Stimulated activated CD8-positive, alpha-beta memory T cell treated with anti-CD3 and anti-CD28 coated beads, Interleukin-7, amount 100 ng/mL, for 24 hours (primary cell): ENCODE measurements around the gene CCDC188.

ENCODE experiments used
- DNase-seq: peaks from one replicate; pipeline ENCODE4 v3.0.0-alpha.2; 2020; ENCODE audit warnings: low read depth

Gene CCDC188

DNA sequence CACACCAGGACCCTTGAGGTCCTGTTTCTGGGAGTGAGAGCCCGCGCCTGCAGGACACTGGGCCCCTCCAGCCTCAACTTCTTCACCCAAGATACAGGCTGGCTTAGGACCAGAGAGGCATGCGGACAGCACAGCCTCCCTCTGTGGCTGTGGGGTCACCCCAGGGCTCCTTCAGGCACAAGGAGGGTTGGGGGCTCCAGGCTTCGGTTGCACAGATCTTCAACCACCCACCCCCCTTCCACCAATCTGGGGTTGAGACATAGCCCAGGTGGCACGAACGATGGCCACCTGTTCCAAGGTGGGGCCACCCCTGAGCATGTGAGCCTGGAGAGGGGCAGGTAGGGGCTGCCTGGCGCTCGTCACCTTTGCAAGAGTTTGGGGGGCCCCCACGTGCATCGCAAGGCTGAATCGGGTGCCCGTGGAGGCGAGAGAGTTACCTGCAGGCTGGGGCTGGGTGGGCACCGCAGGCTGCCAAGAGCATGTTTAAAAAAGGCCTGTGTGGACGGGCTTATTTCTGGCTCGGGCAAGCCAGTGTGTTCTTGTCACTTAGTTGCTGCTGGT is 18.1 kb downstream of the CCDC188 start:
- DNase-seq = no peak

DNA sequence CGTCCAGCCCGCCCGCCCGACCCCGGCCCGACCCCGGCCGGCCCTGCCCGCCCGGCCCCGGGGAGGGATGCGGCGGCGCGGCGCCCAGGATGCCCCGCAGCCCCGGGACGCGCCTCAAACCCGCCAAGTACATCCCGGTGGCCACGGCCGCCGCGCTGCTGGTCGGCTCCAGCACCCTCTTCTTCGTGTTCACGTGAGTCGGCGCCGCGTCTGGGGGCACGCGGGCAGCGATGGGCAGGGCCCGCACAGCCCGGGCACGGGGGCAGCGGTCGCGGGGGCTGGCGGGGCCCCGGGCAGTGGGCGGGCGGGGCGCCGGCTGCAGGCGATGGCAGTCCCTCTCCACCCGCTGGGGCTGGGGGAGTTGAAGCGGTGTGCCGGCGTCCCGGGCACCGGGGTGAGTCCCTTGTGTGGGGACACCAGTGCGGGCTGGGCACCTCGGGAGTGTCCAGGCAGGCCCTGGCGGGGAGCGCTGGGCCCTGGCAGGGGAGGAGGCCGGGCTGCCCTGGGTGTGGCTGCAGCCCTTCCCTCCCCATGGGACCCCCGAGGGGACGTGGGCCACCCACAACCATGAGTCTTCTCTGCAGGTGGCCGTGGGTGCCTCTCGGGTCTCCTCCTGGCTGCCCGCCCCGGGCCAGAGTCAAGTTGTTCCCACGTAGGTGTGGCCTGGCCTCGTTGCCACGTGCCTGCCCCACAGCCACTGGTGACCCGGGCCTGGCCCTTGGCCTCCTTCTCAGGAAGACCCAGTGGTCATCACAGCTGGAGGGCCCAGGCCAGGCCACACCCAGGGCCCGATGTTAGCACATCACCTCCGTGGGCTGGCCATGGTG is 18.8 kb downstream of the CCDC188 start:
- no peak for DNase-seq

DNA sequence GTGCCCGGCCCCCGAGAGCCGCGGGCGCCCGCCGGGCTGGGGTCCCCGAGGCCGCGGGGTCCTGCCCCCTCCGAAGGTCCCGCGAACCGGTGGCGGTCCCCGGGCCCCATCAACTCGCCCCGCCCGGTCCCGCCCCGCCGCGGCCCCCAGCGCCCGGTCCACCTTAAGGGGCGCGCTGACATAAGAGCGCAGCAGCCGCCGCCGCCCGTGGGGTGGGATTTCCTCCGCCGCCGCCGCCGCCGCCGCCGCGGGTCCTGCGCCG is 19.3 kb downstream of the CCDC188 start, which contains the start of gene ZDHHC8:
TSS of gene ZDHHC8 (plus strand) at position 208 of the 262 bp plus-strand sequence. CDS start 144 bp downstream, outside the sequence.
- no peak for DNase-seq

DNA sequence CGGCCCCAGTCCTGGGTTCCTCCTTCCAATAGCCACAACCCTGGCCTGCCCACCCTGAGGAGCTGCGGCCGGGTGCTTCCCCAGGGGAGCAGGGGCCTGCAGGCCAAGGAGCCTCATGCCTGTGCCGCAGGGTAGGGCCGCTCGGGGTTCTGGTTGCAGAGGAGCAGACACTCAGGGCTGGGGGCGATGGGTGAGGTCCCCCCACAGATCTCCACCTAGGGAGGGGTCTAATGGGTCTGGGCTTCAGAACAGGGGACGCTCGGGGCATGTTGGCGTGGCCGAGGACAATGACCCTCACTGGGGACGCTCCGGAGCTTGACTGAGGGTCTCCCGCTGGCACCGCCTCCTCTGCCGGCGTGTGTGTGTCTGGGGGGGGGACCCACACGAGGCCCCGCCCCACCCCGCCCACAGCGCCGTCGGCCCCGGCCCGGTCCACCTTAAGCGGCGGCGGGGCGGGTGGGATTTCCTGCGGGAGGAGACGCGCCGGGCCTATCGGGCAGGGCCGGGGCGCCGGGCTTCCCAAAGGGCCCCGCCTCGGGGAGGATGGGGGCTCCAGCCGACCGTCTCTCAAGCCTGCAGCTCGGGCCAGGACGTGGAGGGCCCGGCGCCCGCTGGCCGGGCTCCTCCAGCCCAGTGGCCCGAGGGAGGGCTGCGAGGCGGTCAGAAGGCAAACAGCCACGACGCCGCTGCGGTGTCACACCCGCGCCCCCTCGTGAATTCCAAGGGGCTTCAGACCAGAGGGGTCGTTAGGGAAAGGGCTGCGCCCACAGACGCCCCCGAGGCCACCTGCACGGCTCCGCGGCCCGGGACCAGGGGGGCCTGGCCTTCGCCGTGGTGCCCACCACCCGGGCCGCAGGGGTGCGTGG is 19.9 kb downstream of the CCDC188 start:
- DNase-seq = peak; percentile 60

DNA sequence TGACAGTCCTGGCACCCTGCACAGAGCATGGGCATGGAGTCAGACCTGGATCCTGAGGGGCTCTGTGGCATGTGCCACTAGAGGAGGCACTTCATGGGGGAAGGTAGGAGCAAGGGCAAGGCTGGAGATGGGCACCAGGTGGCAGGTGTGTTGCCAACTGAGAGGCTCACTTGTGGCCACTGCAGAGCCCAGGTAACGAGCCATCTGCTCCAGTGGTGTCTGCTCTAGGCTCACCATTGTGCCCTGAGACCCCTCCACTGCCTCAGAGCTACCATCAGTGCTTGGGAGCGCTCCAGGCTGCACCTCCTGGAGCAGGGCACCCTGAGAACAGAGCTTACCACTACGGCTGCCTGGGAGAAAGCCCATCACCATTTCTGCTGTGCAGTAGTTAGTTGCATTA is 20.5 kb downstream of the CCDC188 start:
- no peak for DNase-seq

DNA sequence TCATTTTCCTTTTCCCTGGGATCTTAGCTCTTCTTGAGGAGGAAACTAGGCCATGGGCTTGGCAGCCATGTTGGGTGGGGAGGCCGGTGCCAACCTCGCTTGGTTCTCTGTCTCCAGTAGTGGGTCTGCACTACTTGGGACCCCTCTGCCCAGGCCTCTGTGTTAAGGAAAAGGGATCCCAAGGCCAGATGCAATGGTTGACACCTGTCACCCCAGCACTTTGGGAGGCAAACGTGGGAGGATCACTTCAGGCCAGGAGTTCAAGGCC is 21.2 kb downstream of the CCDC188 start:
- DNase-seq = no peak

DNA sequence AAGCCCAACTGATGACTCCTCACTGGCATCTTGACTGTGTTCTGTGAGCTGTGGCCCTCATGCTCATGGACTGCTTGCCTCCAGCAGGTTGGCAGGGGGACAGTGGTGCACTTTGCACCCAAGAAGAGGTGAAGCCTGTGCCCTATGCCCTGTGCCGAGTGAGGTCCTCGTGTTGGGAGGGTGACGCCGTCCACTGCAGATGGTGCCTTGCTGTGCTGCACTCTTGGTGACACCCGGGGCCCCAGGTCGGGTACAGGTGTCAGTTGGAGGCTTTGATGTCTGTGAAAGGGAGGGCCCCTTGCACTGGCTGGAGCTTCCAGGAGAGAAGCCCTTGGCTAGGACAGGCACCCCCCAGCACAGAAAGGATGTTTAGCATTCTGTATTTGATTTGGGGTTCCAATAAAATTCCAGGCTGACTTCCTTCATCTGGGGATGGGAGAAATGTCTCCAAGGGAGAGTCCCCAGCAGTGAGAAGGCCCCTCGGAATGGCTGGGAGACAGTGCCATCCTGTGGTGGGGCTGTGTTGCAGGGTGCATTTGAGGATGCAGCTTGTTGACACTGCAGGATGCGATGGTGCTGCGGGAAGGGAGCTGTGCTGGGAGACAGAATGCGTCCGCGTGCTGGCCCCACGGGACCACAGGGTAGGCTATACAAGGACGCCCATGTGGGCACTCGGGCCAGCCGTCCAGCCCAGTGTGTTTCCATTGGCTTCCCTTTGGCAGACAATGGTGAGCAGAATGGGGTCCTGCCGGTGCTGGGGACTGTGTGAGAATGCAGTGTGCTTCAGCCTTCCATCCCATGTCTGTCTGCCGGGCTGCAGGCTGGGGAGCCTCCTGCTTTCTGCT is 21.7 kb downstream of the CCDC188 start:
- DNase-seq = no peak

DNA sequence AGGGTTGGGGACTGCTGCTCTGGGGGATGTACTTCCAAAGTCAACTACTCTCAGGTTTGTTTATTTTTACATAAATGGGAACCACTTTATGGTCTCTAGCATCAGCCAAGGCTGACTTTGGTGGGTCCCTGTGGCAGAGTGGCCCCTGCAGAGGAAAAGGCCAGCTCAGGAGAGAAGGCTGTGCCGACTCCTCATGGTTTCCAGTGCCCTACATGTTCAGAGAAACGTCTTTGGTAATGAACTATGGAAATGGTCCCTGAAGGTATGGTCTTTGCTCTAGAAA is 22.3 kb downstream of the CCDC188 start:
- DNase-seq = no peak

DNA sequence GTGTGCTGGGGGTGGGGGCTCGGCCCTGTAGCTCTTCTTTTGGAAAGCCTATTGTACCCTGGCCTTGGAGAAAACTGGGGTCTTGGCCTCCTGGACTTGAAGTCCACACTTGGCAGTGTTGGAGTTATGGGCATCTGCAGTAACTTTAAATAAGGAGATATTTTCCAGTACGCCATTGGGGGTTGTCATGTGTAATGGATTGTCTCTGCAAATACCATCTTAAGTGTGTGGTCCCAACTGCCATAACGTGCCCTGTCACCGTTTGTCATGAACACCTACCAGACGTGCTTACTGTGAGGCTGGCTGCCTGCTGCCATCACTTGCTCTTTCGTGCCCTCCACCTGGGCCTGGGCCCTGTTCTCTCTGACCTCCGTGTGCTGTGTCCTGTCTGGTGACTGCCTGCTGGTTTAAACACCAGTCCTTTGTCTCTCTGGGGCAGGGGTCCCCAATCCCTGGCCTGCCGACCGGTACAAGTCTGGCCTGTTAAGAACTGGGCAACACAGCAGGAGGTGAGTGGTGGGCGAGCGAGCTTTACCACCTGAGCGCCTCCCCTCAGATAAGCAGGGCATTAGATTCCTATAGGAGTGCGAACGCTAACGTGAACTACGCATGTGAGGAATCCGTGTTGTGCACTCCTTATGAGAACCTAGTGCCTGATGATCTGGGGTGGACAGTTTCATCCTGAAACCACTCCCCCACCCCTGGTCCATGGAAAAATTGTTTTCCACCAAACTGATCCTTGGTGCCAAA is 22.8 kb downstream of the CCDC188 start:
- DNase-seq = no peak

DNA sequence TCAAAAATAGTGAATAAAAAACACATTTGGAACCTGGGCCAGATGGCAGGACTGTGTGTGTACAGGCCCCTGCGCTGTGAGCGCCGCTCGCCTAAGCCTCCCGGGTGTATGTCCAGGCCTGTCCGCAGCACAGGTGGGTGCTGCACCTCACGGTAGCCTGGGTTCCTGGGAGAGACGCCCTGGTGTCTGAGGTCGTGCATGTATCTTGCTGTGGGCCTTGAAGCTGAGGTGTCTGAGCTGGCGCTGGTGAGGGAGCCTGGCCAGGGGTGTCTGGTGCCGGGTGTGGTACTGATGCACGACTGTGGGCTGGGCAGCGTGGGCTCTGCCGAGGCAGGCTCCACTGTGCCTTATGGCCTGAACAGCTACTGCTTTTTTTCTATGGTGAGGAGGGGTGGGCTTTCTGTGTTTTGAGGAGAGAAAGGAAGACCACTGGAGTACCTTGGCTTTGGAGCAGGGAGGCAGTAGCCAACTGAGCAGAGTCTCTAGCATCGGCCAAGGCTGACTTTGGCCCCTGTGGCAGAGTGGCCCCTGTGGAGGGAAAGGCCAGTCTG is 23.5 kb downstream of the CCDC188 start:
- DNase-seq = no peak

DNA sequence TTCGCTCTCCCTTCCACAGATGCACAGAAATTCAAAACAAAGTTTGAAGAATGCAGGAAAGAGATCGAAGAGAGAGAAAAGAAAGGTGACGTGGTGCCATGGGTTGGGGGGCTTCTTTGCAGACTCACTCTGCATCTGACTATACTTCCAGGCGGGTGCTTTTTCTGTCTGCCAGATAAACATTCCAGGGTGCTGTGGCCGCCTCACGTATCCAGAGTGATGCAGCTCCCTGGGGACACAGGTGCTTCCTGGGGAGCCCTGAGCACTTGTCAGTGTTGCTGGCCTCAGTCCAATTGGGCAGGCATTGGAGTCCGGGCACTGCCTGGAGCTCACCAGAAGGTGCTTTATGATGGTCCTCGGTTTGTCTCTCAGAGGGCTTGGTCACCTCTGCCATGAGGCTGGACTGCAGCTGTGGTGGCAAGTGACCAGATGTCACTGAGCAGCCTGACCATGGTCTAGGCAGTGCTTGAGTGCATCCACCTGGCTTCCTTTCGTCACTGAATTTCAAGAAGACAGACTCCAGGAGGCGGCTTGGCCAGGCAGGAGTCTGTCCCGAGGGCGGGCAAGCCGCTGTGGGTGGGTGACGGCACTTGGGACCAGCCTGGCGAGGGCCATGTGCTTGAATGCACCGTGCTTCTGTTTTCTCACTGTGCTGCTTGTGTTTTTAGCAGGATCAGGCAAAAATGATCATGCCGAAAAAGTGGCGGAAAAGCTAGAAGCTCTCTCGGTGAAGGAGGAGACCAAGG is 24.4 kb downstream of the CCDC188 start:
- no peak for DNase-seq

DNA sequence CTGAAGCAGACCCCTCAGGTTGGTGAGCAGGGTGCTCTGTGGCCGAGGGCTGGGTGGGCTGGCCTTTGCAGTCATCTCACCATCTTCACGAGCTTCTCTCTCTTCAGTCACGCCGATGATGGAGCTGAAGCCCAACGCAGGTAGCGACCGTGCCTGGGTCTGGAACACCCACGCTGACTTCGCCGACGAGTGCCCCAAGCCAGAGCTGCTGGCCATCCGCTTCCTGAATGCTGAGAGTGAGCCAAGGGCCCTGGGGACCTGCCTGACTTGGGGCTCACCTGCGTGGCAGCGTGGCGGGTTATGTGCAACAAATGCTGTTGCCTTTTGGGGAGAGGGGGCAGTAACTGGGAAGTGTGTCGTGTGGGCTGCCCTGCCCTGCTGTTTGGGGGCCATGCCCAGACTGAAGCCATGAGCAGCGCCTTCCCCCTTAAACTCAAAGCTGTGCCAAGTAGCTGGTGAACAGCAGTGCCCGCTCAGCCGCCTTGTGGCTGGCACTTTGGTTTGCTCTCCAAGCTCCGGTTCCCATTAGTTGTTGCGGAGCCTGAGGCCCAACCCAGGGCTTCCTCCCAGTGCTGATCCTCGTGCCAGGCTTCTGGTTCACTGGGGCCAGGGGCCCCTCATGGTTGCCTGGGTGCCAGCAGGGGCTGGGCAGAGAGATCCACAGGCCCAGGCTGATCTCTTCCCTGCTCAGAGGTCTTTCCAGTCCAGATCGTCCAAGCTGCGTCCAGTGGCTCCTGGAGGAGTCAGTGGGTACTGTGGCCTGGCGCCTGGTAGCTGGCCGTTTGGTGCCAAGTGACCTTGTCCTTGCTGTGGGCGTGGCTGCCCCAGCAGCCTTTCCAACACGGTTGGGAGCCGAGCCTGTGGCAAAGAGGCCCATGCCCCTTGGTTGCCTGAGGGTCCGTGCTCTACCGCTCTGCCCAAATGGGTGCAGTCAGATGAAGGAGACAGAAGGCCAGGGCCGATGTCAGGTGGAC is 25.4 kb downstream of the CCDC188 start:
- no peak for DNase-seq

DNA sequence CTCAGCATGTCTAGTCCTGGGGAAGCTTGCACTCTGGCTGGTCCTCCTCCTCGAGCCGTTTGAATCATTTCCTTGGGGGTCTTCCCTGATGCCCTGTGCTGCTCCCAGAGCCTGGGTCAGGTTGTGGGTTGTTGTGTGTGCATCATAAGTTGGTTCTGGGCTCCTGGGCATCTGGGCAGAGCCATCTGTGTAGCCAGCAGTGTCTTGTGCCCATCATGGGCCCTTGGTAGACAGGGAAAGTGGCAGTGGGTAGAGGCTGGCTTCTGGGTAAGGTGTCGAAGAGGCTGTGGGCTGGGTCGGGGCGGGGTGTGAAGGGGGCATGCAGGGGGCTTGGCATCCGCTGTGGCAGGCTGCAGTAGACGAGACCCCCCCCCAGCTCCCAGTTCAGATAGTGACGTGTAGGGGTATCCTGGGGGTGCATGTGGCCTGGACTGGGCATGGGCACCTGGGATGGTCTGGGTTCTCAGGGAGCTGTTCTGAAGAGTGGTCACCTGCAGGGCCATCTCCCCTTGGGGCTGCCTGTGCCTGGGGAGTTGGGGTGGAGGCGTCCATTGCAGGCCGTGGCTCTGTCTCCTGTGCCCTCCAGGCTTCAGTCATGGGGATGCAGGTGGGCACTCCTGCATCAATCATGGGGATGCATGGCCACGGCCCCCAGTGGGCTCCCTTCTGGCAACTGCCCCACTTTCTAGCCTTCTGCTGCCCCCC is 26.6 kb downstream of the CCDC188 start:
- no peak for DNase-seq

DNA sequence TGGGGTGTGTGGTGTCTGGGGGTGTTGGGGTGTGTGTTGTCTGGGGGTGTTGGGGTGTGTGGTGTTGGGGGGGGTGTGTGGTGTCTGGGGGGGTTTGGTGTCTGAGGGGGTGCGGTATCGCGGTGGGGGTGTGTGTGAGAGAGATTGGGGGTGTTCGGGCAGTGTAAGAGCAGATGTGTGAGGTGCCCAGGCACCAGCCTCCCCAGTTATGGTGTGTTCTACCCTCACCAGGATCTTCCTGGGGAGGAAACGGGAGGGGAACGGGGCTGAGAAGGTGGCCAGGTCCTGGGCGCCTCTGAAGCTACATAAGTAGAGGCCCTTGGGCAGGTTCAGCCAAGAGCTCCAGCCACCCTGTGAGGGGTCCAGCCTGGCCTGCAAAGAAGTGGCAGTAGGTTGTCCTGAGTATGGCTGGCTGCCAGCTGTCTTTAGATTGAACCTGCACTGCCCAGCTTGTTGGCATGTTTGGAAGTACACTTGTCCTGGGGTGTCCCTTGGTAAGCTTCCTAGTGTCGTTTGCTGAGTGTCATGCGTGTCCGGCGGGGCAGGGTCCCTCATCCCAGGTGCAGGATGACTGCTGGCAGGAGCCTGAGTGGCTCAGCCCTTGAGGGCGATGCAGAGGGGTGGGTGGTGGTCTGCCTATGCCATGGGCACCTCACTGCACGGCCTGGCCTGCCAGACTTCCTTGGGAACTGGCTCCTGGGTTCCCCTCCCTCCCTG is 27.3 kb downstream of the CCDC188 start:
- no peak for DNase-seq

DNA sequence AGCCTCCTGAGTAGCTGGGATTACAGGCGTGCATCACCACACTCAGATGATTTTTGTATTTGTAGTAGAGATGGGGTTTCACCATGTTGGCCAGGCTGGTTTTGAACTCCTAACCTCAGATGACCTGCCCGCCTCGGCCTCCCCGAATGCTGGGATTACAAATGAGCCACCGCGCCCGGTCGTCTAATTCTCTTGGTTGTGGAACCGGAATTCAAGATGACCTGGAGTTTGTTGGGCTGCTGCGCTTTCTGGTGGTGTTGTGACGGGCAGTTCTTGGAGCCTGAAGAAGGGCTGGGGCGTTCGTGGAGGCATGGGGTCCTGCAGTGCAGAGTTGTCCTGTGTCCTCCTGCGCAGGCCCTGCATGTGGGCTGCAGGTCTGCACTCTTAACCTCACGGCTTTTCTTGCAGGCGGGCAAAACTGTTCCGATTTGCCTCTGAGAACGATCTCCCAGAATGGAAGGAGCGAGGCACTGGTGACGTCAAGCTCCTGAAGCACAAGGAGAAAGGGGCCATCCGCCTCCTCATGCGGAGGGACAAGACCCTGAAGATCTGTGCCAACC is 28.9 kb downstream of the CCDC188 start:
- no peak for DNase-seq

DNA sequence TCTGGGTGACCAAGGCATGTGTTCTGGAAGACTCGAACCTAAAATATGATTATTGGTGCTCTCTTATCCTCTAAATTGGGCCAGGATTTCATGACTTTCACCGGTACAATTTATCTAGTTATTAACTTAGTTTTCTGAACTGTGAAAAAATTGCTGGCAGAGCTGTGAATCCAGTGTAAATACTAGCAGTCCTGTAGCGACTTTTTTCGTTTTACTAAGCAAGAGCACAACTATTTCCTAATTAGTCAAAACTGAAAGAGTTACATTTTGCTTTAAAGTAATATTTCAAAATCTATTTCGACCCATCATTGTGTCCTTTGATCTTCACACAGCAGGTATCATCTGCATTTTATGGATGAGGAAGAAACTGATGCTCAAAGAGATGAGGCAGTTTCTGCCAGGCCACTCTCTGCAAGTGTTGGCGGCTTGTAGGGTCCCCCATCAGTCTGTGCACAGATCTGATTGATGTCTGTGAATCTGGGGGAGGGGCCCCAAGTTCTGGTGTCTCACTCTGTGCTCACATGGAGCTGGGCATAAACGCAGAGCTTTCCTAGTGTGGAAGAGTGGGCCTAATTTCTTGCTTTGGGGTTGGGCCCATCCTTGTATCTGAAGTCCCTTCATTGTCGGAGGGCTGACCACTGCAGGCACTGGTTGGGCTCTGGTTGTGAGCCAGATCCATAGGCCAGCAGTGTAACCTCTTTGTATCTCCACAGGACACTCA is 32.4 kb downstream of the CCDC188 start:
- no peak for DNase-seq

DNA sequence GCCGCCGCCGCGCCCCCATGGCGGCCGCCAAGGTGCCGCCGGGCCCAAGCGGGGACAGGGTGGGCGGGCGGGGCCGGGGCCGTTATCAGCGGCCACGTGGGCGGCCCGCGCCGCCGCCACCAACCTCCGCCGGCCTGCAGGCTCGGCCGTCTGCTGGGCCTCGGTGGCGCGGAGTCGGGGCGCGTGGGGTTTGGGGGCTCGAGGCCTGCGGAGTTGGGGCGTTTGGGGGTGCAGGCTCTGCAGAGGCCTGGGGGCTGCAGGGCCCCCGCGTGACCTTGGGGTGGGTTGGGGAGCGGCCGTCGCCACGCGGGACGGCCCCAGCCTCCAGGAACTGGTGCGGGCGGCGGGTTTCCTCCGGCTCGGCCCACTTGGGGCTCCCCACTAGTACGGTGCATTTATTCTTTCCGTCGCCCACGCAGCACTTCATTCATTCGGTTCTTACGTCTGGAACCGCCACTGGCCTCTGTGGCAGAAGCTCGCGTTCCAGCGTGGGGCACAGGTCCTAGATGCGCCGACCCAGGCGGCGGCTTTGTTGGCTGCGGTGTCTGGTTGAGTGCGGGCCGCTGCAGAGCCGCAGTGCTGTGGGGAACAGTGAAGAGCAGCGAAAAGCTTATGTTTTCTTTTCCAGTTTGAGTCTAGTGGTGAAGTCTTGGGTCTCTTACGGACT is 33.1 kb downstream of the CCDC188 start:
- DNase-seq = peak; percentile 59
